Epidermal melanocyte (primary cell): Measurements from ENCODE around the gene PHACTR1.
"Not testable (repeated sequence)": the region's sequence is repeated elsewhere in the genome, so short reads cannot be mapped to it uniquely, and the experiment has no call there.

Experiments used
- DNase-seq: peaks from one replicate; pipeline ENCODE4 v3.0.0; 2011; ENCODE audit warnings: low spot score; ENCODE audit not compliant: insufficient read length

Gene PHACTR1

GRCh38 chr6:13147782-13148181 is 431.2 kb downstream of the PHACTR1 start:
- DNase-seq = no peak

DNA sequence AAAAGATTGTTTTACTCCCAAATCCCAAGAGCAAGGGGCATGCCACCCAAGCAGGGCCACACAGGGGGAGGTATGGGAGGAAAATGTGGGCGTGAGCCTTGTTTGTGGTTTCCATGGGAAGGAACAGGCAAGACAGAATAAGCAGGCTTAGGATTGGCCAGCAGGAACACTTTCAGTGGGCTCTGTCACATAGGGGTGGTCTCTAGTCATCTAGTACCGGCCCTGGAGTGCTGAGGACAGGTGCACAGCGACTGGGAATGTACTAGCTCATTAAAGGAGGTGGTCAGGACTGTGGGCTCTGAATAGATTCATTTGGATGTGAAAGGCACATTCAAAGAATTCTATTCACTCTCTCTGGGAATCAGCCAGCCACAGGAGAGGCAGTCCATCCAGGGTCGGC is 436.2 kb downstream of the PHACTR1 start:
- DNase-seq = no peak

DNA sequence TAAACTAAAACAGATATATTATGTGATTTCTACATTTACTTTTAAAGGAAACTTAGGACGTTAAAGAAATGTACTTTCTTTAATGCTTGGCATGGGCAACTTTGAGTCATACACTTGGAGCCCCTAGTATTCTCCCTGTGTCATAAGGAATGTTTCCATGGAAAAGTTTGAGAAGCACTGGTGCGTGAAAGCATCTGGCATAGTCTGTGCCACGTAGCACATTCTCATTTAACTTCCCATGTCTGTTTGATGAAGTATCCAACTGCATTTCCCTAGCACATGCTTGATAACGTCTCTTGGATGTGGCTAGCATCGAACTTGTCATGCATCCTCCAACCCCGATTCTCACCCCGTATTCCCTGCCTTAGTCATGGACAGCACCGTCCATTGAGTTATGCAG is 439.8 kb downstream of the PHACTR1 start:
- no peak for DNase-seq

DNA sequence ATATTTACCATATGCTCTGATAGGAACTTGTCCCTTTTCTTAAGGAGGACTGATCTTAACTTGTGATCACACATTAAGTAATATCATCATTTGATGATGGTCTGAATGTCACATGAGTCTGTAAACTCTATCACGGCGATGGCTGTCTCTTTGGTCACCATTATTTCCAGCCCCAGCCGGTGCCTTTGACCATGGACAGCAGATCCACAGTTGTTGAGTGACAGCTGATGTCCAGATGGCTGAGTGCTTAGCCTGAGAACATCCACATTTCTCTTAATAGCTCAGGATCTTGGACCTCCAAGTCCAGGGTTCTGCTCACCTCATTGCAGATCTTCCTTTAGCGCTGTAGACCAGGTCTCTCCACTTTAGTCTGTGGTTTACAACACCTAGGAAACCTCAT is 440.7 kb downstream of the PHACTR1 start:
- DNase-seq = no peak

DNA sequence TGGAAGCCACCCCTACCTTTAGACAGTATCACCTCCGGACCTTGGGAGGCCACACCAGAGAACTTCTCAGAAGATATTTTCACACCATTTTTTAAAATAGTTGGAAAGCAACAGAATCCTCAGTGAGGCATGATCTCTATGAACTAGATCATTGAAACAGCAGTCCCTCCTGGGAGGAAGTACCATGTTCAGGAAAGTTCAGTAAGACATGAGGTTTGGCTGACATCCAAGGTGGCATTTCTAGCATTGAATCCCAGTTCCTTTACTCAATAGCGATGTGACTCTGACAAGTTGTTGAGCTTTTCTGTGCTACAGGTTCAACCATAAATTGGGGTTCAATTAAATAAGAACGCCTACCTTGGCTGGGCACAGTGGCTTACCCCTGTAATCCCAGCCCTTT is 442.7 kb downstream of the PHACTR1 start:
- DNase-seq = no peak

- not testable (repeated sequence) for DNase-seq
These were observed 443.3 kb downstream of the PHACTR1 start for GRCh38 chr6:13159822-13160221.

DNA sequence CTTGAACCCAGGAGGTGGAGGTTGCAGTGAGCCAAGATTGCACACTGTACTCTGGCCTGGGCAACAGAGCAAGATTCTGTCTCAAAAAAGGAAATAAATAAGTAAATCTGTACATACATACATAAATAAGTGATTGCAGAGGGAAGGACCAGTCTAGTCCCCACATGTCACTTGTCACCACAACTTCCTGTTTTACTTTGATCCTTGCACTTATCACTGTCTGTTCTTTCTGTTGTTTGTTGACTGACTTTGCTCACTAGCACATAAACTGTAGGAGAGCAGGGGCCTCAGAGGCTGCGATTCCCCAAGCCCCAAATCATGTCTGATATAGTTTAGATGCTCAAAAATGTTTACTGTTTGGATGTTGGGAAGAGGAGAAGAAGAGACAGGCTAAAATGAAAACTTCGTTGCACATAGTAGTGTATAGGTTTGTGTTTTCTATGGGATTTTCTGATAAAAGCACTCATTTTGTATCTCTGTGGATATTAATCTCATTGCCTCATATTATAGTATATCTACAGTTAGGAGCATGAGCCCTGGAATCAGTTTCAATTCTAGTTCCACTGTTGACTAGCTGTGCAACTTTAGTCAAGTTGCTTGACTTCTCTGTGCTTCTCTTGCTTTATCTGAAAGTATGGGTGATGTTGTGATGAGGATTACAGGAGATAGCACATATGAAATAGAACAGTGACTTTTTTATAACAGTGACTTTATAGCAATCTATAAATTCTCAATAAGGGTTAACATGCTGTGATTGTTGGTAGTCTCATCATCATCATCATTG is 446.8 kb downstream of the PHACTR1 start:
- no peak for DNase-seq

- DNase-seq = no peak
These were observed 447.7 kb downstream of the PHACTR1 start for GRCh38 chr6:13164291-13164690.

DNA sequence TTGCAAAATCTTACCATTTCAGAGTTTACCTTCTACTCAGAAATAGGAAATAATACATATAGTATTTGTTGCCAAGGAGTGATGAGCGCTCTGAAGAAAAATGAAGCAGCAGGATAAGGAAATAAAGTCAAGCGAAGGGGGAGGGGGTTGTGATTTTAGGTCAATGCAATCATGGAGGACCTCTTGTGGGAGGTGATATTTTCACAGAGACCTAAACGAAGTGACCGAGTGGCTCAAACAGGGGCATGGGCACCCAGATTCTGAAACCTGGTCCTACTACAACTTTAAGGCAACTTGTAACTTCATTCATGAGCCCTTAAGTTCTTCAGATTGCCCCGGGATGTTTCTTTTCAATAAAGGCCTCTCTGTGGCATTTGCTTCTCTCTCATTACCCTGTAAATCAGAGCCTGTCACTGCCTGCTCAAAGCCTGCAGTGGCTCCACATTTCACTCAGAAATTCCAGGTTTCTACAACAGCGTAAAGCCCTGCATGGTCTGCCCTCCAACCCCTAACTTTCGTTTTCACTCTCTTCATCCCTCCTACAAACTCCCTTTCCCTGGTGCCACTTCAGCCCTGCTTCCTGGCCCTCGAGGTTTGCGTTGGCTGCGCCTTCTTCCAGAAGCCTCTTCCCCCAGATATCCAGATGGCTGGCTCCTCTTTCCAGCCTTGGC is 449.1 kb downstream of the PHACTR1 start:
- DNase-seq = peak; percentile 46

DNA sequence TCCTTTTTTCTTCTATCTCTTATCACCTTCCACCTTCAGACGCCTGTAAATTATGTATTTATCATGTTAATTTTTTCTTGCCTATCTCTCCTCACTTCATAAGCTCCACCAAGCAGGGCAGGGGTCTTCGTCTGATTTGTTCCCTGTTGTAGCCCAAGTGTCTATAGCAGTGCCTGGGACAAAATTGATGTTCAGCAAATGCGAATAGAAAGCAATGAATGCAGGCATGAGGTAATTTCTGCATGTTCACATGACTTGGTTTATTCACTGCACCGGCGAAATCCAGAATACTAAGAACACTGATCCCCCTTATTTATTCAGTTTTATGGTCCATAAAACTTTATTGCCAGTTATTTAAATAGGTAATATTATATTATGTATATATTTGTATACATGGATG is 449.7 kb downstream of the PHACTR1 start:
- DNase-seq = no peak

DNA sequence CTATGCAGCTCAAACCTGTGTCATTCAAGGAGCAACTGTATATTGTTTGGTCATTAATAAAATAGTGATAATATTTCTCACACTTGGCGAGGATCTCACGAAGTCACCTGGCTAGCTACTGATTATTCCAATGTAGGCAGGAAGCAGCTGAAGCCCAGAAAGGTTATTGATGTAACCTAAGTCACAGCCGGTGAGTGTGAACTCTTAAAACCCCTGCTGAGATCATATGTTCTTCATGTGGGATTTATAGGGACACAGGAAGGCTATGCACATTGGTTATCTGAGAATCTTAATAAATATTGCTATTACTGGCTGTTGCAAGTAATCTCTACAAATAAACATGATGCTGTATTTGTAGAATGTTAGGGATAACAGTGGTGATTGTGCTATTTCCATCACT is 450.3 kb downstream of the PHACTR1 start:
- no peak for DNase-seq

DNA sequence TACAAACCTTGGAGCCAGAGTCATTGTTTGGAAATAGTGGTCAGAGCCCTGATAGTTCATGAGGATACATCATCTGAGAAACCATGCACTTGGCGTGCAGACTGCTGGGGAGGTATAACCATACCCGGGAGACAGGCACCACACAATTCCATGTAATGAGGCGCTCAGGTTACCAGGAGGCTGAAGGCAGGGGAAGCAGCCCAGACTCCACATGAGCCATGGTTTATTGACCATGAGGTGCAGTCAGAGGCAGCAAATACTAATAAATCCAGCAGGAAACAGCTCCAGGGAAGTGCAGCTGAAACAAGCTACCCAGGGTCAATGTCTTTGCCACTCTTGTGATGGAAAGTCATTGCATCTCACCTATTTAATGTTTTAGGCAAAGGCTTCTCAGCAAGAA is 455.7 kb downstream of the PHACTR1 start:
- no peak for DNase-seq

- DNase-seq = no peak
These were observed 458.5 kb downstream of the PHACTR1 start for GRCh38 chr6:13175087-13175486.

GRCh38 chr6:13175759-13176158 is 459.2 kb downstream of the PHACTR1 start:
- DNase-seq = no peak

GRCh38 chr6:13177664-13178063 is 461.1 kb downstream of the PHACTR1 start:
- DNase-seq = no peak

- DNase-seq = no peak
These were observed 461.5 kb downstream of the PHACTR1 start for GRCh38 chr6:13178107-13178506.

GRCh38 chr6:13180538-13180937 is 464.0 kb downstream of the PHACTR1 start:
- DNase-seq = no peak

- DNase-seq = no peak
These were observed 464.8 kb downstream of the PHACTR1 start for GRCh38 chr6:13181393-13181792.

GRCh38 chr6:13183415-13184088 is 467.0 kb downstream of the PHACTR1 start:
- DNase-seq = no peak

DNA sequence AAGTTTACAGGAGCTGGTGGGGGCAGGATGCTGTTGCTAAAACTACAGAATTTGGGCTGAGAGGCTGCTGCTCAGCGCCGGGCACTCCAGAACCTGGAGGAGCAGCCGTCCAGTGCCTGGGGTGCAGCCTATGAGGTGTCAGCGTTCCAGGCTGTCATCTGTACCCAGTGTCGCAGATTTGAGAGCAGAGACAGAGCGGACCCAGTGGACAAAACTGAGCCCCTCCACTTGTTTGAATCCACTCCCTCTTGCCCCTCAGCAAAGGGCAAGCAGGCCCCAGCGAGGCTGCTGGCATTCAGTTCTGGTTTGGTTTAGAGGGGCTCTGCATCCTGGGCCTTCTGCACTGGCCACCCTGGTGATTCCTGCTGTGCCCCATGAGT is 467.5 kb downstream of the PHACTR1 start:
- no peak for DNase-seq

GRCh38 chr6:13184547-13184946 is 468.0 kb downstream of the PHACTR1 start:
- no peak for DNase-seq

DNA sequence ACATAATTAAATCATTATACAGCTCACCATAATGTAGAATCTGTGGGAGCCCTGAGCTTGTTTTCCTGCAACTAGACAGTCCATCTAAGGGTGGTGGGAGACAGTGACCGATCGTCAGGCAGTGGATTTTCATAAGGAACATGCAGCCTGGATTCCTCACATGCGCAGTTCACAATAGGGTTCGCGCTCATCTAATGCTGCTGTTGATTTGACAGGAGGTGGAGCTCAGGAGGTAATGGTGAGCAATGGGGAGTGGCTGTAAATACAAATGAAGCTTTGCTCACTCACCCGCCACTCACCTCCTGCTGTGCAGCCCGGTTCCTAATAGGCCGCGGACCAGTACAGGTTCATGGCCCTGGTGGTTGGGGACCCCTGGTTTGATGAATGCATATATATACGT is 470.3 kb downstream of the PHACTR1 start:
- DNase-seq = no peak

- DNase-seq = no peak
These were observed 471.1 kb downstream of the PHACTR1 start for GRCh38 chr6:13187692-13188091.
